ENCODE measurements around the gene LRRC23.

GRCh38 chr12:6946033-6946919 lies 41.7 kb downstream of the LRRC23 start:
- TF ChIP-seq CTCF (IDR thresholded peaks at IDR 0.05; ENCODE audit: poor library complexity, severe bottlenecking) (no peak), POLR2AphosphoS5 (IDR thresholded peaks at IDR 0.05) (no peak), EZH2 (IDR thresholded peaks at IDR 0.05; ENCODE audit: borderline replicate concordance, insufficient read depth, low read length, poor library complexity, severe bottlenecking) (no peak), EP300 (conservative IDR thresholded peaks at IDR 0.05; ENCODE audit: poor library complexity, severe bottlenecking) (no peak), SMC3 (conservative IDR thresholded peaks at IDR 0.05; ENCODE audit: poor library complexity) (no peak), MXI1 (conservative IDR thresholded peaks at IDR 0.05; ENCODE audit: poor library complexity, severe bottlenecking) (no peak)

All from neural cell (in vitro differentiated cells).